Heart right ventricle (tissue), 16 donors: ENCODE measurements around the gene ZNF587. TPM values are rescaled to one million over a fixed set of nuclear protein-coding genes. Genes with fewer than 3 reads are reported as not detected.
A peak's percentile ranks its signal among the peaks of the same experiment; 100 is the strongest.
"Not testable (repeated sequence)": the region's sequence is repeated elsewhere in the genome, so short reads cannot be mapped to it uniquely, and the experiment has no call there.

Source experiments
- ATAC-seq, 8 donors: fragments of 200-7000 bp; cut with Tn5 transposase; one replicate each; pipeline ENCODE4 v1.9.1; 2020; ENCODE audit warnings: mild to moderate bottlenecking in 8 of 8, moderate library complexity in 8 of 8, moderate number of reproducible peaks in 1 of 8
- DNase-seq, 2 donors: peaks; one replicate each; pipeline ENCODE4 v3.0.0-alpha.2; 2020
- H3K27ac ChIP-seq, 10 donors: fragments of 200-600 bp; sonication (generic) in 2 of 10; one replicate each; pipeline versions ENCODE4 v1.5.0 to v1.8.0; 2020 to 2022; ENCODE audit warnings: mild to moderate bottlenecking in 3 of 10
- H3K27me3 ChIP-seq, 7 donors: fragments of 200-600 bp; one replicate each; pipeline ENCODE4 v1.8.0; 2021 to 2022; ENCODE audit warnings: mild to moderate bottlenecking in 2 of 7
- H3K36me3 ChIP-seq, 9 donors: fragments of 200-600 bp; sonication (generic) in 1 of 9; one replicate each; pipeline versions ENCODE4 v1.5.0 to v1.8.0; 2020 to 2022; ENCODE audit warnings: mild to moderate bottlenecking in 2 of 9
- H3K4me1 ChIP-seq, 9 donors: fragments of 200-600 bp; sonication (generic) in 1 of 9; one replicate each; pipeline versions ENCODE4 v1.5.0 to v1.8.0; 2020 to 2022; ENCODE audit warnings: mild to moderate bottlenecking in 4 of 9
- H3K4me3 ChIP-seq, 10 donors: fragments of 200-600 bp; sonication (generic) in 2 of 10; one replicate each; pipeline versions ENCODE4 v1.5.0 to v1.8.0; 2020 to 2022; ENCODE audit warnings: mild to moderate bottlenecking in 7 of 10, moderate library complexity in 2 of 10
- H3K9me3 ChIP-seq, 11 donors: fragments of 200-600 bp in 10 of 11; sonication (generic) in 2 of 11; one replicate each; pipeline versions ENCODE4 v1.5.0 to v1.8.0; 2013 to 2022; ENCODE audit warnings: mild to moderate bottlenecking in 2 of 11, control low read depth in 1 of 11, moderate library complexity in 1 of 11
- WGBS, 2 donors: extraction: QIAGEN DNeasy Blood & Tissue Kit; methylation state at CpG; one replicate each; pipeline ENCODE4 v1.1.7; 2013; ENCODE audit warnings: inconsistent platforms in 1 of 2; 5-methylcytosine and 5-hydroxymethylcytosine counted together
- intact Hi-C, 10 donors: fragments of 100-400 bp; cut with DNase I; formaldehyde crosslinking; loops; one replicate each; pipeline versions ENCODE4 v1.11.1 to v1.14.2; 2022
- long read RNA-seq, 3 donors: library from polyadenylated mRNA; unstranded; transcript quantifications; one replicate each; pipeline ENCODE4 v2.0.0, GENCODE V29; 2020 to 2021
- polyA plus RNA-seq, 2 donors: library from polyadenylated mRNA; stranded (reverse); fragments of 200-250 nt; gene quantifications; one replicate each; pipeline ENCODE4 v1.2.3, GENCODE V29; 2013
- total RNA-seq, 10 donors: library from RNA; stranded (reverse); fragmentation: NEBNext Ultra II Directional in 3 of 10; extraction: Animal tissue kit (Norgen Biotek cat#: 25700) in 3 of 10; gene quantifications; one replicate each; pipeline versions ENCODE4 v1.2.1 to v1.2.4, GENCODE V29; 2021 to 2023
- TF ChIP-seq, protein P1 (sequence below), 9 donors: fragments of 200-600 bp; sonication (generic) in 2 of 9; IDR thresholded peaks; one replicate each; pipeline versions ENCODE4 v1.5.0 to v1.8.0; 2021 to 2022; ENCODE audit warnings: antibody characterized with exemption in 9 of 9, mild to moderate bottlenecking in 5 of 9, moderate library complexity in 1 of 9
- donor health status: Arrhythmogenic right ventricular cardiomyopathy.
- donor health status: ischemic (EF 13 %, LVEDD 7.1; RV severe dilation, severe dysfunction).
- donor health status: healthy with polysubstance abuse.
- donor health status: DM: no; HTN: yes; CAD: no.
- donor health status: DM: no; HTN: no; CAD: no.
- donor health status: ischemic (EF 25% LVEDD 6.9; RV normal size, moderate dysfunction).
- donor health status: ischemic (EF 25% LVEDD 5.7; RV mildly dilated, moderate dysfunction).
- donor health status: healthy.
- donor health status: DM: yes; HTN: yes; CAD: no.
- donor health status: Ischemic cardiomyopathy.
- donor health status: ischemic (EF 35%, LVEDD 5.7; RV mildly dilated, moderate dysfunction).
- donor health status: nonischemic (EF 11% LVEDD 7.7; RV severe dilation, severe dysfunction).
- donor health status: DM: yes; HTN: yes; CAD: no.
- donor health status: PGD.
- donor health status: ischemic (EF 29% LVEDD 5.4; RV normal size, mild dysfunction).
- donor health status: nonischemic (EF 23%, LVEDD 6.1; RV moderate dilation, normal function).

ZNF587 gene
- 10 to 100 TPM; 16.0 to 24.8 (median 20.0) TPM for total RNA-seq
- polyA plus RNA-seq = 10 to 100 TPM in 1 of 2 donors, 1 to 10 TPM in 1; 4.2 to 39.1 TPM
- long read RNA-seq, donor 1 = 0 reads
- long read RNA-seq, donor 2 = 0 reads
- long read RNA-seq, donor 3, partial matches to known transcripts = 0 of 5 reads
- long read RNA-seq, donor 3, other reads (novel, unspliced or antisense) = 5 of 5 reads

DNA sequence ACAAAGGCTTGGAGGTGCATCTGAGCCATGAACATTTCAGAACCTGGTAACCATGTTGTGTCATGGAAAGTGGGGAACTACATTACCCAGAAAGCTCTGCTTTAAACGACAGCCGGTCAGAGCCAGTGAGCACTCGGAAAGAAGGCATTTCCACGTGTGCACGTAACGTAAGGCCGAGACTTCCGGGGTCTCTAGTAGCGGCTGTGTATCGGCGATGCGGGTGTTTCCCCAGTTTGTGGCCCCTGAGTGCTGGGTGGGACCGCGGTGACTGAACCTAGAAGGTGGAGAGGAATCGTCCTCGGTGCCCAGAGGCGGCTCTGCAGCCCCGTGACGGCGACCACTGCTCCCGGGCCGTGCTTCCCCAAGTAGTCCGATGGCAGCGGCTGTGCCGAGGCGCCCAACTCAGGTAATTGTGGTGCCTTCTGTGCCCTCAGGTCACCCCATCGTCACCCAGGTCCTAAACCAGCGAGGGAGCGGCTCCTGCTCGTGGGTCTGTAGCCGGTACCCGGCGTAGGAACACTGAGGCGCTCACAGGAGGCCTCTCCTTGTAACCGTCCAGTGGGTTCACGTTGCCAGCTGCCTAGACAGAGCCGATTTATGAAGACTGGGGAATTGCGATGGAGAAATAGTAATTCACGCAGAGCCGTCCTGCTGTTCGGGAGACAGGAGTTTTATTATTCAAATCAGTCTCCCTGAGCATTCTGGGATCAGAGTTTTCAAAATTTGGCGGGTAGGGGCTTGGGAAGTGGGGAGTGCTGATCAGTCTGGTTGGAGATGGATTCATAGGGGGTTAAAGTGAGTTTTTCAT, at the start of gene ZNF587:
ZNF587 (plus strand) TSS at position 194 of the 808 bp plus-strand sequence; CDS start at position 374, 180 bp downstream.
- H3K27me3 ChIP-seq, intact Hi-C loops, H3K9me3 ChIP-seq: not testable (repeated sequence)
- WGBS, 2 donors = 0 to 1% methylated on average over 42 of the region's 42 CpGs
- peak; percentile 49 to 76 for DNase-seq
- peak within 1 kb of the TSS in 9 of 10 donors; percentile 48 to 89 (median 69) for H3K27ac ChIP-seq
- ATAC-seq = peak; percentile 93 to 98 (median 97)
- H3K4me1 ChIP-seq = peaks cover 5 to 23% (median 11%) of the 10 kb centered on the region in 9 donors
- peaks cover 0 to 28% (median 7%) of the 10 kb centered on the region in 9 donors for H3K36me3 ChIP-seq
- H3K4me3 ChIP-seq = peak within 1 kb of the TSS; percentile 68 to 88 (median 82)

DNA sequence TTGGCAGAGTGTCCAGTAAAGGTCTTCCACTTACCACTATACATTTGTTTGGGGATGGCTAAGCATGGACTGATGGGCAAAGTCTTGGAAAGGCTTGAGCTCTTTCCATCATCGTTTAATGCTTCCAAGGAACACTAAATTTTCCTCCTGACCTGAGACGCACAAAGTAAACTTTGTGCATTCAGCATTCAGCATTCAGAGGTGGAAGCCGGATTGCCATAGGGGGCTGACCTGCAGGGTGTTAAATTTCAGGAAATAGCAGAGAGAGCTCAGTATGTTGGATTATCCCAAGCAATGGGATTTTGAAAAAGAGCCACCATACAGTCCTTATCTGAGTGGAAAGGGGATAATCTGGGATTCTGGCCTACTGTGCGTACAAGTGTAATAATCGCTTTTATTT, 49.0 kb upstream of the ZNF587 start:
- Histone ChIP-seq H3K36me3 (peaks cover 0 to 39% (median 6%) of the 10 kb centered on the region in 9 donors), H3K27ac (peak overlapping the region in 1 of 10 donors; percentile 86), H3K4me3 (no peak overlapping the region), H3K4me1 (peaks cover 4 to 59% (median 26%) of the 10 kb centered on the region in 9 donors), H3K9me3 (no peaks in the 10 kb centered on the region), H3K27me3 (no peaks in the 10 kb centered on the region)
- ATAC-seq (no peak), DNase-seq (no peak)
- intact Hi-C loops = no loop called here
- WGBS, 2 donors = 77 to 86% methylated on average over 5 of the region's 5 CpGs
- TF ChIP-seq, protein P1, sequence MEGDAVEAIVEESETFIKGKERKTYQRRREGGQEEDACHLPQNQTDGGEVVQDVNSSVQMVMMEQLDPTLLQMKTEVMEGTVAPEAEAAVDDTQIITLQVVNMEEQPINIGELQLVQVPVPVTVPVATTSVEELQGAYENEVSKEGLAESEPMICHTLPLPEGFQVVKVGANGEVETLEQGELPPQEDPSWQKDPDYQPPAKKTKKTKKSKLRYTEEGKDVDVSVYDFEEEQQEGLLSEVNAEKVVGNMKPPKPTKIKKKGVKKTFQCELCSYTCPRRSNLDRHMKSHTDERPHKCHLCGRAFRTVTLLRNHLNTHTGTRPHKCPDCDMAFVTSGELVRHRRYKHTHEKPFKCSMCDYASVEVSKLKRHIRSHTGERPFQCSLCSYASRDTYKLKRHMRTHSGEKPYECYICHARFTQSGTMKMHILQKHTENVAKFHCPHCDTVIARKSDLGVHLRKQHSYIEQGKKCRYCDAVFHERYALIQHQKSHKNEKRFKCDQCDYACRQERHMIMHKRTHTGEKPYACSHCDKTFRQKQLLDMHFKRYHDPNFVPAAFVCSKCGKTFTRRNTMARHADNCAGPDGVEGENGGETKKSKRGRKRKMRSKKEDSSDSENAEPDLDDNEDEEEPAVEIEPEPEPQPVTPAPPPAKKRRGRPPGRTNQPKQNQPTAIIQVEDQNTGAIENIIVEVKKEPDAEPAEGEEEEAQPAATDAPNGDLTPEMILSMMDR (IDR thresholded peaks at IDR 0.05) = no peak

DNA sequence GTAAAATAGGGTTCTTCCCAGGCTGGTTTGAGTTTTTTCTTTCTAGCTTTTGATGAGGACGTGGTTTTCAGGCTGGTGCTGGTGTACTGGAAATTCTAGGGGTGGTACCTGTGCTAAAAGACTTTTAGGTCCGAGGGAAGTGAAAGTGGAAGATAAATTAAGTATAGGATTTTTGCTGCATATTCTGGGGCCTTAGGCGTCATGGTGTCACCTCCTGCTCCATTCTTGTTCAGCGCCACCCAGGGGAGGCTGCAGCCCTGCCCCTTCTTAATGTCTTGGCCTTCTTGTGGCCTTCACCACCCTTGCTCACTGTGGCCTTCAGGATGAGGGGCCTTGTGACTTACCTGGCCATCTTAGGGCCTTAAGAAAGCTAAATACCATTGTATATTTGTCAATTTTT, 47.4 kb upstream of the ZNF587 start:
- H3K4me1 ChIP-seq = peaks cover 4 to 60% (median 26%) of the 10 kb centered on the region in 9 donors

DNA sequence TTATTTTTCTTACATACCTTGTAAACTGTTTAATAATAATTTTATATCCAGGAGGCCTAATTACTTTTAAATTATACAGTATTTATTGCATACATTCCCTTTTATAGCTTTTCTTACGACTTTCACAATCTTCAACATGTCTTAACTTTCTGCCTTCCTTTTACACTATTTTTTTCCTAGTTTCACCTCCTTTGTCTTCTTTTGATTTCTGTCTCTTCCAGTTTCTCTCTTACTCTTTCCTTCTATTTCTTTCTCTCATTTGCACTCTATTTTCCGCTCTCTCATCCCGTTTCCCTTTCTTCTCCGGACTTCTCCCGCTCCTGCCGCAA, 46.4 kb upstream of the ZNF587 start:
- Histone ChIP-seq H3K4me3 (peak overlapping the region; percentile 4 to 63 (median 56)), H3K9me3 (no peaks in the 10 kb centered on the region), H3K27ac (peak overlapping the region in 7 of 10 donors; percentile 57 to 88 (median 65)), H3K27me3 (no peaks in the 10 kb centered on the region), H3K4me1 (peaks cover 4 to 56% (median 26%) of the 10 kb centered on the region in 9 donors), H3K36me3 (peaks cover 0 to 43% (median 6%) of the 10 kb centered on the region in 9 donors)
- 24 to 31% methylated on average over 6 of the region's 6 CpGs for WGBS, 2 donors
- intact Hi-C loops = no loop called here
- no peak for ATAC-seq
- no peak for DNase-seq
- TF ChIP-seq, protein P1 (IDR thresholded peaks at IDR 0.05) = no peak

More for the DNA sequence above, 47.4 kb upstream of the ZNF587 start:
- intact Hi-C loops = no loop called here
- Histone ChIP-seq H3K27me3 (no peaks in the 10 kb centered on the region), H3K9me3 (no peaks in the 10 kb centered on the region), H3K36me3 (peaks cover 0 to 40% (median 0%) of the 10 kb centered on the region in 9 donors), H3K4me3 (no peak overlapping the region), H3K27ac (peak overlapping the region in 1 of 10 donors; percentile 18)
- 91 to 92% methylated on average over 4 of the region's 4 CpGs for WGBS, 2 donors
- no peak for ATAC-seq
- TF ChIP-seq, protein P1 (IDR thresholded peaks at IDR 0.05) = no peak
- no peak for DNase-seq
